GM21515 (cell line): Measurements from ENCODE around the gene ANKRD45.
"Not testable (repeated sequence)": the region's sequence is repeated elsewhere in the genome, so short reads cannot be mapped to it uniquely, and the experiment has no call there.

Experiments
- ATAC-seq: cut with Tn5 transposase; IDR thresholded peaks from one replicate; pipeline ENCODE4 v1.9.1; 2021; ENCODE audit not compliant: unreplicated experiment

Gene ANKRD45

DNA sequence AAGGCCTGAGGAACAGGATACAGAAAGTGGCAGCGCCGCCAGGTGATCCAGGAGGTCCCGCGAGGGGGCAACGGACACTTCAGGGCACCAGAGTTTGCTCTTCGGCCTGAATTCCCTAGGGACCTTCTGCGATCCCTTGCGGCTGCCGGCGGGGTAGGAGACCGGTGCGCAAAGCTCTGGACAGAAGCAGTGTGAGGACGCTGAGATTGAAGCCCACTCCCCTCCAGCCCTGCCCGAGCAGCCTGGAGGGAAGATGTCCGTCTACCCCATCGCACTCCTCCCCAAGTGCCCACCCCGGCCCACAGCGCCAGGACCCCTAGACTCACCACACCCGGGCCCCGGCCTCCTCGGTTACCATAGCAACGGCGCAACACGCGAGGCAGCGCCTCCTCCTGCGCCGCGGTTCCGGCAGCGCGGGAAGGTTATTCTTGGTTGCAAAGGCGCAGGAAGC is at the start of gene ANKRD45:
TSS of gene ANKRD45 (minus strand) at position 361 of the 451 bp plus-strand sequence. CDS start 10,433 bp downstream, outside the sequence.
- ATAC-seq: no peak

- ATAC-seq: no peak
Observed at GRCh38 chr1:173717238-173717637, 47.6 kb upstream of the ANKRD45 start.

- ATAC-seq: no peak
Observed at GRCh38 chr1:173715538-173715844, 45.8 kb upstream of the ANKRD45 start.

GRCh38 chr1:173714759-173715537 is 45.3 kb upstream of the ANKRD45 start, which contains the start of gene KLHL20:
Gene KLHL20, plus strand, starts transcription at chr1:173714981. Its CDS starts 1,063 bp downstream, at chr1:173716044.
- peak; percentile 95 for ATAC-seq

GRCh38 chr1:173714441-173714758 is 44.7 kb upstream of the ANKRD45 start:
- no peak for ATAC-seq

DNA sequence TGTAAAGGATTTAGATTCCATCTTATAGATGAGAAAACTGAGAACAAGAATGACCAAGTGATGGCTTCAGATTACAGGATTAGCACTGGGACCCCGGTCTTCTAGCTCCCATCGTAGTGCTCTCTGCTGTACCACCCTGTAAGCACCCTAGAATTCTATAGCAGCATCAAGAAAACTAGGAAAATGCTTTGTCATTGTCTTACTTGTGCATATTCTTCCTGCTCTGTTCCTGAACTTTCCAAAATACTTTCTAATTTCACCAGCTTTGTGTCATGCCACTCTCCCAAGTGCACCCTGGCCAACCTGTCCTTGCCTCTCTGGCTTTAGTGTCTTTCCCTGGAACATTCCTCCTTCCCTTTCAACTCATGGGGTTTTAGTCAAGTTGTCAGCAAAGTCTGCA is 39.1 kb upstream of the ANKRD45 start:
- ATAC-seq: no peak

DNA sequence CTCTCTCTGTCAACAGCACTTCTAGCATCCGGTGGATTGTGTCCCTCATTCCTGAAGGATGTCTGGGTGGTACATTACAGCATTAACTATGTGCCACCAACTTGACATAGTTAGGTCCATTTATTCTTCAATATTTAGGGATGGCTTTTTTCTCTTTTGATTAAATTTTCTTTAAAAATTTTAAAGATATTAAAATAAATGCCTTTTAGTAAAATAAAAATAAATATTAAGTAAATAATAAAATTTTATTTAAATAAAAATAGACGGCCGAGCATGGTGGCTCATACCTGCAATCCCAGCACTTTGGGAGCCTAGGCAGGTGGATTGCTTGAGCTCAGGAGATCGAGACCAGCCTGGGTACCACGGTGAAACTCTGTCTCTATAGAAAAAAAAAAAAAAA is 35.5 kb upstream of the ANKRD45 start:
- ATAC-seq: no peak

GRCh38 chr1:173702736-173703135 is 33.1 kb upstream of the ANKRD45 start:
- ATAC-seq: no peak

GRCh38 chr1:173701299-173701698 is 31.6 kb upstream of the ANKRD45 start:
- ATAC-seq: not testable (repeated sequence)

DNA sequence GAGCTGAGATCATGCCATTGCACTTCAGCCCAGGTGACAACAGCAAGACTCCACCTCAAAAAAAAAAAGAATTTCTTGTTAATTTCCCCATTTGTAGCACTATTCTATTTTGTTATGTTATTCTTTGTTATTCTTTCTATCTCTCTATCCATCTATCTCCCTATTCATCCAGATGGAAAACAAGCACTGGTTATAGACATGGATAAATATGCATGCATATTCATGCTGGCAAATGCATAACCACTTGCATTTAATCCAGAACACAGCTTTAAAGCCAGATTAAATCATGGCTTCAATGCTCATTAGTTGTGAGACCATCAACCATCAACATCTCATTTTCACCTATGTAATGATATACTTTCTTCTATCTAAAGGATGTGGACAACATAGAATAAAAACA is 23.6 kb upstream of the ANKRD45 start:
- no peak for ATAC-seq

- no peak for ATAC-seq
Observed at GRCh38 chr1:173688300-173688699, 18.6 kb upstream of the ANKRD45 start.

DNA sequence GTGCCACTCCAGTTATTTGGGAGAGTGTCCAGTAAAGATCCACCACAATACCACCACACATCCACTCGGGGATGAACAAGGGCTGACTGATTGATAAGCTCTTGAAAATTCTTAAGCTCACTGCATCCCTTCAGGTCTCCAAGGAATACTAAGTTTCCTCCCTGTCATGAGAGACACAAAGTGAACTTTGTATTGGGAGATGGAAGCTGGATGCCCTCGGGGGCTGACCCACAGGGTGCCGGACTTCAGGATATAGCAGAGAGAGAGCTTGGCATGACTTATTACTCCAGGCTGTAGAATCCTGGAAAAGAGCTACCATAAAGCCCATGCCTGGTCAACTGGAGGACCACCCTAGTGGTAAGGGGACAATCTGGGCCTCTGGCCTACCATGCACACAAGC is 15.5 kb upstream of the ANKRD45 start:
- not testable (repeated sequence) for ATAC-seq

- ATAC-seq: not testable (repeated sequence)
Observed at GRCh38 chr1:173683838-173684237, 14.2 kb upstream of the ANKRD45 start.

DNA sequence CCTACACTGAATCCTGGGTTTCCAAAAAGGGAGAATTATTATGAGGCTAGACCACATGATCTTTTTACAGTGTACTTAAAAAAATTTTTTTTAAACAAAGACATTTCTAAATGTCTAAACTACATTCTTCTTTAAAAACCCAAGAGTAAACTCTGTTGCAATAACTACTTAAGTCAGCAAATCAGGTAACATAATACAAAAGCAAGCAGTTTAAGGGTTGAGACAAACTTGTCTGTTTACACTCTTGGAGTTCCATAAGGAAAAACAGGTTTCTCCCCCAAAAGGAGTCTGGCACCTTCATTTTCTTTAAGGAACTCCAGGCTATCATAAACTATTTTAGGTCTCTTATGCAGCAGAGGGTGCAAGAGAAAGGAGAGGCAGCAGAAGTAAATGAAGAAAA is 12.5 kb upstream of the ANKRD45 start:
- no peak for ATAC-seq

GRCh38 chr1:173680152-173680551 is 10.5 kb upstream of the ANKRD45 start:
- not testable (repeated sequence) for ATAC-seq

DNA sequence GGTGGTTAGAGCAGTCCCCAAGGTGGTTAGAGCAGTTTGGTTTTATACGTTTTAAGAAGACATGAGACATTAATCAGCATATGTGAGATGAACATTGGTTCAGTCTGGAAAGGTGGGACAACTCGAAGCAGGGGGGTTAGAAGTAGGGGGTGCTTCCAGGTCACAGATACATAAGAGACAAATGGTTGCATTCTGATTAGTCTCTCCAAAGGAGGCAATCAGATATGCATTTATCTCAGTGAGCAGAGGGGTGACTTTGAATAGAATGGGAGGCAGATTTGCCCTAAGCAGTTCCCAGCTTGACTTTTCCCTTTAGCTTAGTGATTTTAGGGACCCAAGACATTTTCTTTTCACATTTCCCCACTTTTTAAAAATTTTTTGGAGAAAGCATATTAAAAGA is 4.8 kb upstream of the ANKRD45 start:
- not testable (repeated sequence) for ATAC-seq

GRCh38 chr1:173666646-173667045 is 3.0 kb downstream of the ANKRD45 start:
- ATAC-seq: no peak

DNA sequence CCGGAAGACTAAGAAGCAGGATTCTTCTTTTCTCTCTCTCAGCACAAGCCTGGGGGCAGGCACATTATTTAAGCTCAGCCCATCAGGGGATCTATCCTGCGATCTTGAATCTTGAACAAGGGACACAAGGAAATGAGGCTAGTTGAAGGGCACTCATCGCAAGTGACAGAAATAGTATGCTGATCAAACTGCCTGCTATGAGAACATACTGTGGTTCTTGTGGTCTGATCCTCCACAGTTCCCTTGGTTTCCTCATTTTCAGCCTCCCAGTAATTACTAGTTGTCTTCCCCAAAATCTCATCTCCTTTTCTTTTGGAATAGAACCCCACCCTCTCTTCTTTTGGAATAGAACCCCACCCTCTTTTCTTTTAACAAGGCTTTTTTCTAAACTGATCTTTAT is 6.5 kb downstream of the ANKRD45 start:
- ATAC-seq: no peak

- no peak for ATAC-seq
Observed at GRCh38 chr1:173661763-173662162, 7.9 kb downstream of the ANKRD45 start.

- ATAC-seq: no peak
Observed at GRCh38 chr1:173661271-173661670, 8.4 kb downstream of the ANKRD45 start.

DNA sequence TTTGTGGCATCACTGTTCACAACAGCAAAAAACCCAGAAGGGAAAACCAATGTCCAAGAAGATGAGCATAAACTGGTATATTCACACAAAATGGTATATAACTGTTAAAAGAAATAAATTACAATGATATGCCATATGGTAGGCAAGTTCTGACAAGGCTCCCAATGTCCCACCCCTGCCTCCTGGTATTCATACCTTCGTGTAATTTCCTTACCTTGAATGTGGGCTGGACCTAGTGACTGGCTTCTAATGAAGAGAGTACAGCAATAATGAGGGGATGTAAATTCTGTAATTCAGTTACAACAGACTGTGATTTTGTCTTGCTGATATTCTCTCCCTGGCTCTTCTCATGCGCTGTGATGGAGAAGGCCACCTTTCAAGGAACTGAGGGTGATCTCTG is 9.3 kb downstream of the ANKRD45 start:
- ATAC-seq: no peak

GRCh38 chr1:173648880-173649605 is 20.6 kb downstream of the ANKRD45 start:
- no peak for ATAC-seq
